Astrocyte (in vitro differentiated cells and primary cell): ENCODE data around the gene SLC28A3. TPM values are rescaled to one million over a fixed set of nuclear protein-coding genes. Genes with fewer than 3 reads are reported as not detected.

Experiments used
- DNase-seq: peaks from one replicate; pipeline ENCODE4 v3.0.0-alpha.2; 2010; ENCODE audit warnings: low read depth
- FAIRE-seq: peaks from 2 replicates; lab custom pipeline; 2011; peaks lifted over from hg19 to GRCh38; lab: Jason Lieb, UNC
- H2AFZ ChIP-seq: 2 replicates; pipeline ENCODE4 v1.6.0; 2012; ENCODE audit warnings: low read depth, low read length, inconsistent platforms
- H3K27ac ChIP-seq: 2 replicates; pipeline ENCODE4 v1.5.1; 2011; ENCODE audit warnings: low read depth, low read length, inconsistent platforms
- H3K27me3 ChIP-seq: 2 replicates; pipeline ENCODE4 v1.6.0; 2011; ENCODE audit warnings: low read length, inconsistent platforms; ENCODE audit not compliant: insufficient read depth
- H3K36me3 ChIP-seq: 2 replicates; pipeline ENCODE4 v1.5.1; 2011; ENCODE audit warnings: low read length, inconsistent platforms; ENCODE audit not compliant: insufficient read depth
- H3K4me1 ChIP-seq: 2 replicates; pipeline ENCODE4 v1.5.1; 2011; ENCODE audit warnings: low read length, inconsistent platforms; ENCODE audit not compliant: insufficient read depth
- H3K4me2 ChIP-seq: 2 replicates; pipeline ENCODE4 v1.6.0; 2012; ENCODE audit warnings: low read length, inconsistent platforms
- H3K4me3 ChIP-seq: 2 replicates; pipeline ENCODE4 v1.5.1; 2011; ENCODE audit warnings: low read depth, mild to moderate bottlenecking, low read length, inconsistent platforms; ENCODE audit not compliant: insufficient read depth
- H3K79me2 ChIP-seq: 2 replicates; pipeline ENCODE4 v1.6.0; 2012; ENCODE audit warnings: mild to moderate bottlenecking, low read length, inconsistent platforms; ENCODE audit not compliant: insufficient read depth
- H3K9ac ChIP-seq: 2 replicates; pipeline ENCODE4 v1.6.0; 2012; ENCODE audit warnings: mild to moderate bottlenecking, low read length, inconsistent platforms
- H3K9me3 ChIP-seq: 2 replicates; pipeline ENCODE4 v1.5.1; 2012; ENCODE audit warnings: low read depth, mild to moderate bottlenecking, low read length, inconsistent platforms; ENCODE audit not compliant: insufficient read depth
- H4K20me1 ChIP-seq: 2 replicates; pipeline ENCODE4 v1.6.0; 2012; ENCODE audit warnings: low read length, inconsistent platforms; ENCODE audit not compliant: insufficient read depth
- H3K27ac Mint-ChIP-seq: one replicate; pipeline ENCODE4 v1.8.0; 2021; ENCODE audit warnings: mild to moderate bottlenecking, mixed read lengths; ENCODE audit not compliant: unreplicated experiment
- H3K27me3 Mint-ChIP-seq: one replicate; pipeline ENCODE4 v1.8.0; 2021; ENCODE audit warnings: low read depth, mixed read lengths; ENCODE audit not compliant: unreplicated experiment
- H3K36me3 Mint-ChIP-seq: one replicate; pipeline ENCODE4 v1.8.0; 2021; ENCODE audit warnings: low read depth, mixed read lengths; ENCODE audit not compliant: unreplicated experiment
- H3K4me1 Mint-ChIP-seq: one replicate; pipeline ENCODE4 v1.8.0; 2021; ENCODE audit warnings: low read depth, mixed read lengths; ENCODE audit not compliant: unreplicated experiment
- H3K4me3 Mint-ChIP-seq: one replicate; pipeline ENCODE4 v1.8.0; 2021; ENCODE audit warnings: mild to moderate bottlenecking, moderate library complexity, mixed read lengths; ENCODE audit not compliant: unreplicated experiment
- H3K9me3 Mint-ChIP-seq: one replicate; pipeline ENCODE4 v1.8.0; 2021; ENCODE audit warnings: mild to moderate bottlenecking, mixed read lengths; ENCODE audit not compliant: unreplicated experiment
- EZH2 ChIP-seq: IDR thresholded peaks from 2 replicates; pipeline ENCODE4 v1.6.1; 2012; ENCODE audit warnings: mild to moderate bottlenecking, low read length, inconsistent platforms; ENCODE audit not compliant: insufficient read depth
- total RNA-seq: library from RNA; stranded (reverse); gene quantifications from 2 replicates; pipeline ENCODE4 v1.2.1, GENCODE V29; 2021
- TF ChIP-seq, protein P1 (sequence below): IDR thresholded peaks from 2 replicates; pipeline ENCODE4 v1.5.1; 2011; ENCODE audit warnings: low read depth, mild to moderate bottlenecking, inconsistent platforms, low read length, moderate library complexity; ENCODE audit not compliant: insufficient read depth

SLC28A3 gene
- total RNA-seq, 1 donor from 2014 or later: 0.30 TPM

DNA sequence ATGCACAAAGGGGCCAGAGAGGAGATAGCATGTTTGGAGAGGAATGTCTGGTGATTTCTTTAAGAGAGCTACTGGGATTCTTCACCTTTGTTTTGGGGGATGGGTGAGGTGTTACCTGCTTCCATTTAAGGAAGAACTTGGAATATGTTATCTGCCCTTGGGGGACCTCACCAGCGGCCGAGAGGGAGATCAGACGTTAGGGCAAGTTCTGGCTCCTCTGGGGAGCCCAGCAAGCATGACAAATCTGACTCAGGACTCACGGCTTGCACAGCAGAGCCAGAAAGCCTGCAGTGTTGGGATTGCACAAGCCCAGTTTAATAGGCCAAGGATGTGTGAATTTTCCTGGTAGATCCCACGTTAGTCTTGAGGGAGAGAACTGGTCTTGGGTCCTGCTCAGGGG is 40.3 kb downstream of the SLC28A3 start:
- DNase-seq: no peak

DNA sequence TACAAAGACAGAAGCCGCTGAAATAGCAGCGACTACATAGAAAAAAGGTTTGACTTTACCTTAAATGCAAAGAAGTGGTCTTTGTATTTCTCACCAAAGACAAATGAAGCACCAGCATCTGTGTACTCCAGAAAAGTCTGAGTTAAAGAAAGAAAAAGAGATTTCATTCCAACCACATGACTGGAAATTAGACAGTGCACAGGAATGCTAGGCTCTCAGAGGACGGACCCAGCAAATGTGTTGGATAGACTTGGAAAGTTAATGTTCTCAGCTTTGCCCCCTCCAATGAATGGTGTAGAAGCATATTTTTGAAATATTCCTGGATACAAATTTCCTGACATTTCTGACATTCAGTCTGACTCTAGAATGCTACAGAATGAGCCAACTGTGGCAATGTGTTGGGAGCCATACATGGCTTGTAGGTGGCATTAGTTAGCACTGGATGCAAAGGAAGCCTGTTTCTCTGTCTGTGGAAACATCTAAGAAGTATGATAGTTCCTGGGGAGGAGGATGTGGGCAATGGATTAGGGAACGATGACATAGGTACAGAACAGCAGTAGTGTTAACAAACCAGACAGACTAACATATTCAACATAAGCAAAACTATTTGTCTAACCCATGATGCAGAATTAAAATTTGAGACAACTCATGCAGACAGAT is 43.3 kb downstream of the SLC28A3 start:
- peaks cover 20% of the 10 kb centered on the region for H3K4me1 ChIP-seq
- H4K20me1 ChIP-seq: no peaks in the 10 kb centered on the region
- H3K36me3 ChIP-seq: no peaks in the 10 kb centered on the region
- H3K4me3 Mint-ChIP-seq: no peak overlapping the region
- peaks cover 26% of the 10 kb centered on the region for H3K4me1 Mint-ChIP-seq
- DNase-seq: peak; percentile 77
- H3K4me3 ChIP-seq: no peak overlapping the region
- no peaks in the 10 kb centered on the region for H3K9me3 ChIP-seq
- no peak overlapping the region for H2AFZ ChIP-seq
- peak overlapping the region; percentile 86 for H3K27ac ChIP-seq
- no peaks in the 10 kb centered on the region for H3K27me3 ChIP-seq
- H3K27ac Mint-ChIP-seq: peak overlapping the region; percentile 35
- H3K9me3 Mint-ChIP-seq: no peaks in the 10 kb centered on the region
- TF ChIP-seq, protein P1, sequence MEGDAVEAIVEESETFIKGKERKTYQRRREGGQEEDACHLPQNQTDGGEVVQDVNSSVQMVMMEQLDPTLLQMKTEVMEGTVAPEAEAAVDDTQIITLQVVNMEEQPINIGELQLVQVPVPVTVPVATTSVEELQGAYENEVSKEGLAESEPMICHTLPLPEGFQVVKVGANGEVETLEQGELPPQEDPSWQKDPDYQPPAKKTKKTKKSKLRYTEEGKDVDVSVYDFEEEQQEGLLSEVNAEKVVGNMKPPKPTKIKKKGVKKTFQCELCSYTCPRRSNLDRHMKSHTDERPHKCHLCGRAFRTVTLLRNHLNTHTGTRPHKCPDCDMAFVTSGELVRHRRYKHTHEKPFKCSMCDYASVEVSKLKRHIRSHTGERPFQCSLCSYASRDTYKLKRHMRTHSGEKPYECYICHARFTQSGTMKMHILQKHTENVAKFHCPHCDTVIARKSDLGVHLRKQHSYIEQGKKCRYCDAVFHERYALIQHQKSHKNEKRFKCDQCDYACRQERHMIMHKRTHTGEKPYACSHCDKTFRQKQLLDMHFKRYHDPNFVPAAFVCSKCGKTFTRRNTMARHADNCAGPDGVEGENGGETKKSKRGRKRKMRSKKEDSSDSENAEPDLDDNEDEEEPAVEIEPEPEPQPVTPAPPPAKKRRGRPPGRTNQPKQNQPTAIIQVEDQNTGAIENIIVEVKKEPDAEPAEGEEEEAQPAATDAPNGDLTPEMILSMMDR: no peak
- no peak for TF ChIP-seq EZH2
- peak; percentile 96 for FAIRE-seq
- H3K36me3 Mint-ChIP-seq: no peaks in the 10 kb centered on the region
- peak overlapping the region; percentile 61 for H3K4me2 ChIP-seq
- H3K79me2 ChIP-seq: no peaks in the 10 kb centered on the region
- peak overlapping the region; percentile 56 for H3K9ac ChIP-seq
- no peaks in the 10 kb centered on the region for H3K27me3 Mint-ChIP-seq

More for the DNA sequence above, 40.3 kb downstream of the SLC28A3 start:
- no peak overlapping the region for H2AFZ ChIP-seq
- no peak overlapping the region for H3K4me3 ChIP-seq
- no peak overlapping the region for H3K9ac ChIP-seq
- FAIRE-seq: no peak
- H3K4me2 ChIP-seq: no peak overlapping the region
- H3K27ac ChIP-seq: no peak overlapping the region
- H3K4me1 Mint-ChIP-seq: peaks cover 21% of the 10 kb centered on the region
- H4K20me1 ChIP-seq: no peaks in the 10 kb centered on the region
- H3K27me3 Mint-ChIP-seq: no peaks in the 10 kb centered on the region
- H3K9me3 ChIP-seq: no peaks in the 10 kb centered on the region
- H3K27ac Mint-ChIP-seq: no peak overlapping the region
- no peaks in the 10 kb centered on the region for H3K9me3 Mint-ChIP-seq
- H3K79me2 ChIP-seq: no peaks in the 10 kb centered on the region
- no peaks in the 10 kb centered on the region for H3K27me3 ChIP-seq
- peaks cover 20% of the 10 kb centered on the region for H3K4me1 ChIP-seq
- H3K36me3 ChIP-seq: no peaks in the 10 kb centered on the region
- TF ChIP-seq, protein P1: no peak
- TF ChIP-seq EZH2: no peak
- no peaks in the 10 kb centered on the region for H3K36me3 Mint-ChIP-seq
- no peak overlapping the region for H3K4me3 Mint-ChIP-seq
